GM19328 (cell line): Measurements from ENCODE around the gene PFDN1.

Experiments
- ATAC-seq: cut with Tn5 transposase; IDR thresholded peaks from one replicate; pipeline ENCODE4 v1.9.1; 2021; ENCODE audit warnings: mild to moderate bottlenecking, moderate library complexity; ENCODE audit not compliant: unreplicated experiment

Gene PFDN1

DNA sequence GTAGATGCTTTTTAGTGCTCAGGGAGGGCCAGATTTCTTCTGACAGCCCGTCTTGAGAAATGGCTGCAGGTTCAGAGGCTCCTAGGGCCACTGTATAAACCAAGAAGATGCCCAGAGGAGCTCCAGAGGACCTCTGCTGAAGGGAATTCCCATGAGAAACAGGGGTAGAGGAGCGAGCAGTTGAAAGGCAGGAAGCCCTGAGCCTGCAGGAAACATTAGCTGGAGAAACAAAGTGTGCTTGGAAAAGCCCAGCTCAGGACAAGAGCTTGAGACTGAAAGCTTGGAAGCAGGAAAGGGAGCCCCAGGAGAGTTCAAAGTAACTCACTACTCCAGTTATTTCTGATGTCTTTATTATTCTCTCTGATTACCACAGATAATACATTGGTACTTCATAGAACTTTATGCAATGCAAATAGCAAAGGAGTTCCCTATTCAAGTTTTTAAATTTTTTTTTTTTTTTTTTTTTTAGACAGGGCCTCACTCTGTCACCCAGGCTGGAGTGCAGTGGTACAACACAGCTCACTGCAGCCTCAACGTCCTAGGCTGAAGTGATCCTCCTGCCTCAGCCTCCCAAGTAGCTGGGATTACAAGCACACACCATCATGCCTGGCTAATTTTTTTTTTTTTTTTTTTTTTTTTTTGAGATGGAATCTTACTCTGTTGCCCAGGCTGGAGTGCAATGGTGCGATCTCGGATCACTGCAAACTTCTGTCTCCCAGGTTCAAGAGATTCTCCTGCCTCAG is 27.0 kb upstream of the PFDN1 start:
- no peak for ATAC-seq

DNA sequence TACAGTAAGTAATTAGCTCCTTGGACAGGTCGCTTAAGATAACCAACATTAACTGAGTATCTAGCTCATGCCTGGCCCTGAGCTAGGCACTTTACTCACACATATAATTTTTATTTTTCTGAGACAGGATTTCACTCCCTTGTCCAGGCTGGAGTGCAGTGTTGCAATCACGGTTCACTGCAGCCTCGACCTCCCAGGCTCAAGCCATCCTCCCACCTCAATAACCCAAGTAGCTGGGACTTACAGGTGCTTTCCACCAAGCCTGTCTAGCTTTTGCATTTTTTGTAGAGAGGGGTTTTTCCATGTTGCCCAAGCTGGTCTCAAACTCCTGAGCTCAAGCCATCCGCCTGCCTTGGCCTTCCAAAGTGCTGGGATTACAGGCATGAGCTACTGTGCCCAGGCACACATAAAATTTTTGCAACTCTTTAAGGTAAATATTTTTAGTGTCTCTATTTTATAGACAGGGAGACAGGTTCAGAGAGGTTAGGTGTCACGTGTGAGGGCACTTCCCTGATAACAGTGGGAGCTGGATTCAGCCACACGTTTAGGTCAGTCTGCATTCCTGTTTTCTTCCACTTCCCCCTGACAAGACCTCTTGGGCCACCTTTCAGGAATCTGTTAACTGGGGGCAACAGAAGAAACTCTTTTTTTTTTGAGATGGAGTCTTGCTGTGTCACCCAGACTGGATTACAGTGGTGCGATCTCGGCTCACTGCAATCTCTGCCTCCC is 25.3 kb upstream of the PFDN1 start:
- ATAC-seq, result no peak

DNA sequence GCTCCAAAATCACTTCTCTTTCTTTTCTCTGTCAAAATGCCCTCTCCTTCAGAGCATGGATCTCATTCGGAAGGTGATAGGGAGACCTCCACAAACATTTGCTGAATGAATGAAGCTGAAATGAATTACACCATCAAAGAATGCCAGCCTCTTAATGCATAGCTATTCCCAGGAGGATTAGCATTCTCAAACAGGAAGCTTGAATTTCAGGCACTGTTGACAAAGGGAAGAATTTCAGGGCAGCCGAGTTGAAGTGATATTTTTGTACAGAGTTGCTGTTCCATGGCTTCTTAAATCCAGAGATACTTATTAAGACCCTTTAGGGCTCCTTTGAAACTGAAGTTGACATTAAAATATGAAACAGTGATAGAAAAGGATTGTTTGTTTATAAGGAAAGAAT is 24.7 kb upstream of the PFDN1 start:
- ATAC-seq, result no peak

DNA sequence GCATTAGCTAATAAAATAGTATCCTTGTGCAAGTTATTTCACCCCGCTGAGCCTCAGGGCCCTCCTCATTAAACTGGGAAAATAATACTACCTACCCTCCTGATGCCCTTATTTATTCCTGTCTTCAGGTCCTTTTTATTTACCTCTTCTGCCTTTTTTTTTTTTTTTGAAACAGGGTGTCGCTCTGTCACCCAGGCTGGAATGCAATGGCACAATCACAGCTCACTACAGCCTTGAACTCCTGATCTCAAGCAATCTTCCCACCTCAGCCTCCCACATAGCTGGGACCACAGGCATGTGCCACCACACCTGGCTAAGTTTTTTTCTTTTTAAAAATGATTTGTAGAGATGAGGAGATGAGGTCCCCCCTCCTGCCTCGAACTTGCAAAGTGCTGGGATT is 22.6 kb upstream of the PFDN1 start:
- ATAC-seq, result no peak

DNA sequence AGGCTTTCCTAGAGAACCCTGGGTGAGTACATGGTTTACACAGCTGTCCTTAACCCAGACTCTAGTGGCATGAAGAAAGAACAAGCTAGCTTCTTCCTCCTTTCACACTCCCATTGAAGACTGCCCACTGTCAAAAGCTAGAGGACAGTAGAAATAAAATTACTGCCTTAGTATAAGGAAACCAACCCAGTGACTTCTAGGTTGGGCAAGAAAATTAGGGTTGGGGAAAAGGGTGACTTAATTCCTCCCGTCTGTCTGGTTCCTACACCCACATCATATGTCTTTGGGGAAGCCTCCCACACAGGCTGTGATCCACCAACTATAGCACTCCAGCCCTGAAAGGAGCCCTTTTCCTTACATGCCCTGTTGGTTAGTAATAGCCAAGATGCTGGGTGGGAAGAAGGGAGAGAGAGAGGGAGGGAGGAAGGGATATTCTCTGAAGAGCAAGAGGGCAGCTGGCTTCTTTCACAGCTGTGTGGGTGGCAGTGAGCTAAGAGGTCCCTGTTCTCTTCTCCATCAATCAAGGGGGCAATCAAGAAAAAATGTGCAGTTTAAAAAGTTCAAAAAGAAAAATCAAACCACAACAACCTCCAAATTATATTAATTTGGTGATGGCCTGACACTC is 21.8 kb upstream of the PFDN1 start:
- no peak for ATAC-seq

DNA sequence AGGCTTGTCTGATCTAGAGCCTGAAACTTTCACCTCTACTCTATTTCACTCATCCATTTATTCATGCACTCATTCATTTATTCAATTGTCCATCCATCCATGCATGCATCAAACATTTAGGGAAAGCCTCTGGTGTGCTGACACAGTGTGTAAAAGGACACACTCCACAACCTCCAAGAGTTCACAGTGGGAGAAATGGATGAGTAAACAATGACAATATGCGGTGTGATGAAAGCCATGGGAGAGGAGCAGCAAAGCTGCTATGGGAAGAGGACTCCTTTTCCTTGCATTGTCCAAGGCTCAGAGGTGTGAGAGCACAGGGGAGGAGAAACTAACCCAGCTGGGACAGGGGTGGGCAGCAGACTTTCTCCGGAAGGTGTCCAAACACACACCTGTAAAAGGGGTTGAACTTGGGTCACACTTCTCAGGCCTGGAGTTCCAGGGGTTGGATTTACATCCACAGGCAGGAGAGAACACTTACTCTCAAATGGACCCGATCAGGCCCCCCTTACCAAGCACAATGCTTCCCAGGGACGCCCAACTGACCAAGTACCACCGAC is 21.2 kb upstream of the PFDN1 start:
- ATAC-seq, result no peak

DNA sequence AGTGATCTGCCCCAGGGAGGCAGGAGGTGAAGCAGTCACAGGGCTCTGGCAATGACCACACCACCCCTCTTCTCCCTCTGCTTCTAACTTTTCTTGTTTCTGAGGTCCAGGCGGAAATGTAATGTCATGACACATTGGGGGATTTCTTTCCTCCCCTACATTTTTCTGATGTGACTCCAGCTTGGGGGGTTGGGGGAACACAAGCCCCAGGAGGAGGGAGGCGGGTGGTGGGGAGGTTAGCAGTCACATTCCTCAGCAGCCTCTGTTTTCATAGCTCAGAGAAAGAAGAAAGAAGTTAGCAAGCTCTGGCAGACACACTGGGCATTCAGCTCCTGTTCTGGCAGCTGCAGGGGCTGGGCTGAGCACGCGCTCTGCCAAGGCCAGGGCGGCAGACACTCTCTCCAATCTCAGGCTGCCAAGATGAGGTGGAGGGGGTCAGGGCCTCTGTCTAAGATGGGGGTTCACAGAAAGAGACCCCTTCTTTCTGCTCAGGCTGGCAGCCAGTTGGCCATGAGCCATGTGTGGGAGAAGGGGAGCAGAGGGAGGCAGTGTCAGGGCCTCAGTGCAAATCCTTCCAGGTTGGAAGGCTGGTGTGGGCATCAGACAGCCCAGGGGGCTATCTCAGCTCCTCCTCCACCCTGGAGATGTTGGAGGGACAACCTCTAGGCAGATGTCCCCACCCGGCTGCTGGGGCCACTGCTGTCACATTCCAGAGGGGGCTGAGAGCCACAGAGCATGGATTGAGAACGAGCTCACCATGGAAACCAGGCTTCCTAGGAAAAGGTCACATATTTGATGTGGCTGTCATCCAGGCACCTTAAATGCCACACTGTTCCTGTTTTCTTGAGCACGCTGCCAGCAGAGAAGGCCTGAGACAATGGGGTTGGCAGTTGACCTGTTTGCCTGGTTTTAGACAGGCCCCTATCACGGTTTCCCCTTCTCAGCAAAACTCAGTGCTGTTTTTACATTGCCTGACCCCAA is 20.1 kb upstream of the PFDN1 start:
- no peak for ATAC-seq

DNA sequence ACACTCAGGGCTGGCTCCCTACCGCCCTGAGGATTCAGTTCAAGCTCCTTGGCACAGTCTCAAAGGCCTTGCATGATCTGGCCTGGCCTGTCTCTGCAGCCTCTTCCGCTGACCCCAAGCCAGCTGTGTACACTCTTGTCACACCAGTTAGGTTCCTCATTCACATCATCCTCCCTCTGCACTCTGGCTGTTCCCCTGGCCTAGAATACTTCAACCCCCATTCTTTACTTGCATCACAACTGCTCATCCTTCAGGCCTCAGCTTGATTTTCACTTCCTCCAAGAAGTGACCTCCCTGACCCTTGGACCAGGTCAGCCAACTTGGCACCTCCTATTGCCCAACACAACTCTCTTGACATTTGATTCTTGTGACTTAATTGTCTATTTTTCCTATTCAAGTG is 18.9 kb upstream of the PFDN1 start:
- no peak for ATAC-seq

DNA sequence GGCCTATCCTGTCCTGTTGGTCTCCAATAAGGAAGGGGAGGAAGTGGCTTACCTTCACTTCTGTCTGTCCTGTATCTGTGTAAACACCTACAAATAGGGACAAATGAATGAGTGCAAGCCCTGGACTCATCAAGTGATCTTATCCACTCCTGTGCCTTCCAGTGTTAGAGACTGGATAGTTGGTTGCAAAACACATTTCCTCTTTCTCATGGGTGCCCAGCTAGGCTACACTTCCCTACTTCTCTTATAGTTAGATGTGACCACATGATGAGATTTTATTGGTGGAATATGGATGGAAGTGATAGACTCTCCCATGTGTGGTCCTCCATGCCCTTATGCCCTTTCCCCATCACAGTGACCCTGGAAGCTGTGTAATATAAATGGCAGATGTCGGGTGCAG is 16.9 kb upstream of the PFDN1 start:
- no peak for ATAC-seq

DNA sequence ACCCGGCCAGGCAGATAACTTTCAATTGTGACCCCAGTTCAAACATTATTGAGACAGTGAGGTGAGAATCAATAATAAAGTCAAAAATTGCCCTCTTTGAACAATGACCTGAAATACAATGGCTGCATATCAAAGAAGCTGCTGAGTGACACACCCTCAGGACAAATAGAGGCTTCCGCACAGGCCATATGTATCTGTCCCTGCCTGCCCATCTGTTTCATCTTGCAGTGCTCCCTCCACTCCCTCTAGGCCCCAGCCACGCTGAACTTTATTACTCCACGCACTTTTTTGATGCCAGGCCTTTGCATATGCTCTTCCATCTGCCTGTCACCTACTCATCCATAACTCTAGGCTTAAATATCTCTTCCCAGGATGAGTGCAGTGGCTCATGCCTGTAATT is 15.9 kb upstream of the PFDN1 start:
- ATAC-seq, result no peak

DNA sequence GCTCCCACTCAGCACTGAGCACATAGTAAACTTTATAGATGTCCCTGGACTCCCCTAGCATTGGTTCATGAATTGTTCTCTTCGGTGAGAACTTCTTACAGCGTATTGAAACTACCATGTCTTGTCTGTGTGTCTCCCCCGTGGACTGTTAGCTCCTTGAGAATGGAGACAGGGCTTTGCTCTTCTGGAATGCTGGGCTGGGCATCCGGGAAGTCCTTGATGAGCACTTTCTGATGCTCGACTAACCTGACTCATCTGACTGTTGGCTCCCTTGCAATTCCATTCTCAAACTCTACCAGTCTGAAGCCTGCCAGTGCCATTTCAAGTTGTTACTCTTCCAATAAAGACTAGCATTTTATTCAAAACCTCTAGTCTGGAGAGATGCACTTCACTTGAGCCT is 15.0 kb upstream of the PFDN1 start:
- ATAC-seq, result no peak

DNA sequence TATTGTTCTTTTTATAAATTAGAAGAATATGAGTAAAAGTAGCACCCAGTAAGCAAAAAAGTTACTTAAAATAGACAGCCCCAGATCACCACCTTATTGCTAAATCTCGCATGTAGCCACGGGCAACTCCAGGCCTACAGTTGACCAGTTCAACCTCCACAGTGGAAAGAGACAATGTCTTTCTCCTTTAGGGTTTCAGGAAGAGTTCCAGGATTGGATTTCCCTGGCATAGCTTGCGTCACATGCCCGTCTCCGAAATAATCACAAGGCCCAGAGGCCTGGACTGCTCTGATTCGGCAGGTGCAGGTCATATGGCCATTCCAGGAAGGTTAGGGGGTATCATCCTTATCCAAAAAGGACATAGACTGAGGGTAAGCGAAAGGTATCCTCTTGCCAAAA is 9.9 kb upstream of the PFDN1 start:
- no peak for ATAC-seq

DNA sequence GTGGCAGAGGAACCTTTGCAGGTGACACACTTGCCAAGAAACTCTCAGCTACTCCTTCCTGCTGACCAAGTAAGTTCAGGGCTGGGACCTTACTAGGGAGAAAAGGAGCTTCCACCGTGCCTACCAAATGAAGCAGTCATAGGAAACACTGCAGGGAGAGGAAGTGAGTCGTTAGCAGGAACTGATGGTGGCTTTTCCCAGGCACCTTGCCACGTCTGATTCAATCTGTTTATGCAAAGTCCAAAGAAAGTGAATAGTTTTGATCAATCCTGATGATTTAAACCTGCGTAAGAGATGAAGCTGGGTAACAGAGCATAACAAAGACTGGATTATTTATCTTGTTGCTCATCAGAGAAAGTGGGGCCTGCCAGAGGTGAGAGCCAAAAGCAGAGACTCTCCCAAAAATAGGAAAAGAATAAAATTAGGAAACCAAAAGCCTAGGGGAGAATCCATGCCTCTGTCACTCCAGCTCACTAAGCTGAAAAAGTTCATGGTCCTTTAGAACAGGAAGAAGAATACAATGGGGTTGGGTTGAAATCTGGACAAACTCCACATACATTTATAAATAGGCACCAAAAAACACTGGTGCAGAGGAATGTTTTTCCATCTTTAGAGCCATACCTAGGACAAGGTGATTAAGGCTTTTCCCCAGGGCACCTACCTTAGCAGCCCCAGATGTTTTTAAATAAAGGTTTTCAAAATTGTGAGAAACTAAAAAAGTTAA is 9.3 kb upstream of the PFDN1 start:
- no peak for ATAC-seq

DNA sequence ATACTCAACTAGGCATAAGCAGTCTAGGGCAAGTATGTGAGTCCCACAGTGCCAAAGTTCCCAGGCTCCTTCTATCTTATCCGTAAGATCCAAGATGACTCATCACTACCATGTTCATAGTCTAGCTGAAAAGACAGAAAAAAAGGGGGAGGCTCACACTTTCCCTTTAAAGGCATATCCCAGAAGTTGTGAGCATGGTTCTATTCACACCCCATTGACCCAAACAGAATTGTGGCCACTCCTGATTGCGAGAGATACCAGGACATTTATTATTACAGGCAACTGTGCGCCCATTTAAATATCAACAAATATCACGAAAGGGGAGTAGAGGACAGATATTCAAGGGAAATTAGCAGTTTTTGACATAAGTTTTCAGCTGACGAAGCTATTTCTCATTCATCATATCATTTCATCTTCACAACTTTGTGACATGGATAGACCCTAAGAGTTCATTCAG is 8.1 kb upstream of the PFDN1 start:
- ATAC-seq, result no peak

DNA sequence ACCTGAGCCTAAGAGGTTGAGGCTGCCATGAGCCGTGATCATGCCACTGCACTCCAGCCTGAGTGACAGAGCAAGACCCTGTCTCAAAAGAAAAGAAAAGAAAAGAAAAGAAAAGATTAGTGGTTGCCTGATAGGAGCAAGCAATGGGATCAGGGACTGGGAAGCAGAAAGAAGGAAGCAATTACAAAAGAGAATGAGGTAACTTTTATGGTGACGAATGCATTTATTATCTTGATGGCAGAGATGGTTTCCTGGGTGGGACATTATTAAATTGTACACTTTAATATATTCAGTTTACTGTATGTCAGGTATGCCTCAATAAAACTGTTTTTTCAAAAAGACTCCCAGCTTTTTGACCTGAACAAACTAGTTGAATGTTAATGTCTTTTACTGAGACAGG is 7.5 kb upstream of the PFDN1 start:
- ATAC-seq, result no peak

DNA sequence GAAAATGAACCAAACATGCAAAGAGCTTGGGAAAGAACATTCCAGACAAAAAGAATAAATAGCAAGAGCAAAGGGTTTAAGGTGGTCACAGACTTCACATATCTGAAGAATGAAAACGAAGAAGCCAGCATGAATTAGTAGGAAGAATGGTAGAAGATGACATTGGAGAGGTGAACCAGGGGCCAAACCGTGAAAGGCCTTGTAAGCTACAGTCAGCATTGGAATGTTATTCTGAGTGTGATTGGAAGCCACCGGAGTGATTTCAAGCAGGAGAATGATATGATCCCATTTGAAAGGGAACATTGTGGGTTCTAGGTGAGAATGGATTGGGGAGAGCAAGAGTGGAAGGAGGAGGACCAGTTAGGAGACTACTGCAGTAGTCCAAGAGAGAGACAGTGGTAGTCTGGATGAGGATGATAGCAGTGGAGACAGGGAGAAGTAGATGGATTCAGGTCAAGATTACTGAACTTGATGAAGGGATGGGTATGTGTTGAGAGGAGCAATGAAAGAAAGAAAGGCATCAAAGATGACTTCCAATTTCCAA is 6.9 kb upstream of the PFDN1 start:
- no peak for ATAC-seq

DNA sequence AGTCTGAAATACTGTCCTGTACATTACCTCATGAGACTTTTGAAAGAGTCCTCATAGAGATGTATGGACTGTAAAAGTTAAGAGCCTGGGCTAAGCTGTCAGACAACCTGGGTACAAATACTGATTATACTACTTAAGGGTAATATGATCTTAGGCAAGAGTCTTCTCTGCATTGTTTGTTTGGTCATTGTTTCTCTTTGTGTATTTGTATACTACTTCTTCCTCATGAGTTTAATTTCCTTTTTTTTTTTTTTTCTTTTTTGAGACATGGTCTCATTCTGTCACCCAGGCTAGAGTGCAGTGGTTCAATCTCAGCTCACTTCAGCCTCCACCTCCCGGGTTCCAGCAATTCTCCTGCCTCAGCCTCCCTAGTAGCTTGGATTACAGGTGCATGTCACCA is 2.6 kb upstream of the PFDN1 start:
- no peak for ATAC-seq

DNA sequence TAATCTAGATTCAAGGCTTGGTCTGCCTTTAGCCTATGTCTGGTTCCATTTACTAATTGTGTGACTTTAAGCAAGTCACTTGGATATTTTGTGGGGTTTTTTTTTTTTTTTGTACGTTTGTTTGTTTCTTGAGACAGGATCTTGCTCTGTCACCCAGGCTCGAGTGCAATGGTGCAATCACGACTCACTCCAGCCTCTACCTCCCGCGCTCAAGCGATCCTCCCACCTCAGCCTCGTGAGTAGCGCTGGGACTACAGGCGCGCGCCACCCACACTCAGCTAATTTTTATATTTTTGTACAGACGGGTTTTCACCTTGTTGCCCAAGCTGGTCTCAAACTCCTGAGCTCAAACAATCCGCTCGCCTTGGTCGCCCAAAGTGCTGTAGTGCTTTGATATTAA is 1.1 kb upstream of the PFDN1 start:
- no peak for ATAC-seq

DNA sequence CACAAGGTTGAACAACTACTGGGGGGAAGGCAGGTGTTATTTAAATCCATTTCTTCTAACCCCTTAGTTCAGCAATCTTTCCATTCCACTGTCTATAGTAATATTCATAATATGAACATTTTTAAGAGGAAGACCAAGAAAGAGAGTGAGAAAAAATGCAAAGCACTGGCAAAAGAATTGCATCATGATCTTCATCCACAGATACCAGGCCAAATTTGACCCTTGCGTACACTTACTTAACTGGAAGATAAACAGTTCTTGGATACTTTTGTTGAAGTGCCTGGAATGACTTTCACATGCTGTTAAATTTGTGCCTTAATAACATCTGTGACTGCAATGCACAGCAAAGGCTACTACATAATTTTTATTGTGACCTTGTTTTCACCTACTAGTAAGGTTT is 1.8 kb downstream of the PFDN1 start:
- no peak for ATAC-seq

DNA sequence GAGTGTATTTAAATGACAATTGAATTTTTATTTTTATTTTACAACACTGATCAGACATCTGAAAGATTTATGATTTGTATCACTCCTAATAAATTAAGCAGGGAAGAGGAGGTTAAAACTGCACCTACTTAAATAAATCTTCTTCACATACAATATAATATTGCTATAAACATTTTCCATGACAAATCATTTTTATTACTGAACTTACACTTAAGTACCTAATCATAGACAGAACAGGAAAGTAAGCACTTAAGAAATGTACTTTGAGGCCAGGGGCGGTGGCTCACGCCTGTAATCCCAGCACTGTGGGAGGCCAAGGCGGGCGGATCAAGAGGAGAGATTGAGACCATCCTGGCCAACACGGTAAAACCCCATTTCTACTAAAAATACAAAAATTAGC is 3.8 kb downstream of the PFDN1 start:
- no peak for ATAC-seq
